Stimulated activated CD8-positive, alpha-beta memory T cell treated with anti-CD3 and anti-CD28 coated beads, Interleukin-7, amount 100 ng/mL, for 24 hours (primary cell): ENCODE data around the gene TMPRSS3.

ENCODE experiments used
- DNase-seq: peaks from one replicate; pipeline ENCODE4 v3.0.0-alpha.2; 2020; ENCODE audit warnings: low read depth

TMPRSS3 gene

GRCh38 chr21:42350318-42350910 is 45.4 kb downstream of the TMPRSS3 start:
- no peak for DNase-seq

GRCh38 chr21:42349420-42350317 is 46.2 kb downstream of the TMPRSS3 start:
- DNase-seq: no peak

GRCh38 chr21:42348762-42349161 is 47.1 kb downstream of the TMPRSS3 start:
- DNase-seq: no peak

GRCh38 chr21:42347601-42348327 is 48.1 kb downstream of the TMPRSS3 start:
- DNase-seq: no peak

DNA sequence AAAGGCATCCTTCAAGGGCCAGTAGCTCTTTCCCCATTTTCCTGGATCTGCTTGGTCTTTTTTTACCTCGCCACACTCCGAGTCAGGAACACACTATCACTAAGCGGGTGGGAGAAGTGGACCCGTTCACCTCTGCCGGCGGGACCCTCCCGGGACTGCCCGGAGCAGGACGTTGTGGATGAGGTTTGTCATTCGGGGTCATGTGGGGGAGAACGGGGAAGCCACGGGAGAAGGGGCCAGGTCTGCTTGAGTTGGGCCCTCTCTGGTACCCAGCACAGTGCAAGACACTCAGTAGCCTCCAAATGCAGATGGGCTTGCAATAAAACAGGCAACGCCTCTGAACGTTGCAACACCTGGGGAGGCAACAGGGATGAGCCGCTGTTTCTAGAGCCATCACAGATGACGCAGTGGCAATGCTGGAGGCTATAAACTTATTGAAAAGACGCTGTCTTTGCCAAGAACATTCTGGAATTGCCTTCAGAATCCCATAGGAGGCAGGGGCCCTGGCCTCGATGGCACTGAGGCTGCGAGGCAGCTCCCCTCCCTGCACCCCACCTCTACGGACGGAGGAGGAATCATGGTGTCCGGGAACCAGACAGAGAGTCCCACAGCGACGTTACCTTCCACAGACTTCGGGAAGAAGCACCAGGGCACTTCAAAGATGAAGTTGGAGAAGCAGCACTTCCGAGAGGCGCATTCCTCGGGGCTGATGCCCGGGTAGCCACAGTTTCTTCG is 48.8 kb downstream of the TMPRSS3 start:
- DNase-seq: no peak

GRCh38 chr21:42346441-42346840 is 49.4 kb downstream of the TMPRSS3 start:
- no peak for DNase-seq

- no peak for DNase-seq
These were observed 51.2 kb downstream of the TMPRSS3 start for GRCh38 chr21:42344631-42345030.

DNA sequence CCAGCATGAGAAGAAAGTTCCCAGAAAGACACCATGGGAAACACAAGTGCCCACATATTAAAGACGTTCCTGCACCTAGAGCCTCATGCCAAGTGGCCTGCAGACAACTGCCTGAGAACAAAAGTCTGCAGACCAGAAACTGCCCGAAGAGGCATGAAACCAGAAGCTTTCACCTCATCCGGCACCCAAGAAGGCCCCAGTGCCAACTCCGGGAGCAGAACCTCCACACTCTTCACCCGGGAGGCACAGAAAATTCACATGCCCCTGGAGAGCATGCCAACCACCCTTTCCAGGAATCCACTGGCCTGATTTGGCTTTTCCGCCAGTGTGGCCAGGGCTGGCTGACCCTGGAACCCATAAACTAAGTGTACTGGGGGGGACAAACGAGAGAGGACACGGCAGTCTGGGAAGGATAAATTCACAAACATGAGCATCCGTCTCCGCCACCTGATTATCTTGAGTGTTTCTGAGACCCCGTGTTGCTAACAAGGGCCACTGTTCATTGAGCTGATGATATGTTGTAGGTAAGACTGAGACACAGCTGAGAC is 51.8 kb downstream of the TMPRSS3 start:
- no peak for DNase-seq

- no peak for DNase-seq
These were observed 52.3 kb downstream of the TMPRSS3 start for GRCh38 chr21:42343556-42343955.

GRCh38 chr21:42343101-42343500 is 52.8 kb downstream of the TMPRSS3 start:
- DNase-seq: no peak

GRCh38 chr21:42341776-42342542 is 53.9 kb downstream of the TMPRSS3 start:
- no peak for DNase-seq

GRCh38 chr21:42340187-42341050 is 55.4 kb downstream of the TMPRSS3 start:
- no peak for DNase-seq

GRCh38 chr21:42338729-42339715 is 56.8 kb downstream of the TMPRSS3 start:
- DNase-seq: no peak

DNA sequence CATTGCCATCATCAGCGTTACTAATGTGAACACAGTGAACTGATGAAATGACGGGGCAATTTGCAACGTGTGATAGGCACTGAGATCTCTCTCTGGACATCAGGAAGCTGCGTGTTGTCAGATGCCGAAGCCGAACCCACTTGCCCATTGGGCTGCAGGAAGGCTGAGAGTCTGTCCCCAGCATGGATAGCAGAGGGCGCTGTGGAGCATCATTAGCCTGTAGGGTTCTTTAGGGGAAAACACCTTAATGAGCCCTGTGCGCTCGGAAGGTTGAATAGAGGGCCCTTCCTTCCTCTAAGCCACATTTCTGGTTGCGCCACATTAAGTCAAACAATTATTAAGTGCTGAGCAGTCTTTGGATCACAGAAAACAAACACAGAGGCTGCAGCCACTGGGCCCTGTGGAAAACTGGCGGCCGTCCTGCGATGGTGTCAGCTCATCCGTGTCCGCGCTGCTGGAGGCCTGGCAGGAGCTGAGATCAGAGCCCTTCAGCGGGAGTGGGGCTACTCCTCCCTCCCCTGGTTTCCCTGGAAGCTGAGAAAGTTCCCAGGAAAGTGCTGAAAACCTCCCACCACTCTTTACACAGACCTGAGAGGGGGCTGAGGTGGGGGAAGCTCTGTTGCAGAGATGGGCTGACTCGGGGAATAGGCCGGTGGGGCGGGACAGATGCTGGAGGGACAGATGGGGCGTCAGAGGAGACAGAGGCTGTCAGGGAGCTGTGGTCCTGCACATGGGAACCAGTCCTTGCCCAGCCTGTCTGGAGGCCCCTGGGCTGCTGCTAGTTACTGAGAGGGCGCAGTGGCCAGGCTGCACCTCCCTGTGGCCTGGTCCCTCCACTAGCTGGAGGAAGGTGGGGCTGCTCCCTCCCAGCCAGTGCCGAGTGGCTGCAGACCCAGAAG is 57.8 kb downstream of the TMPRSS3 start:
- DNase-seq: peak; percentile 72

DNA sequence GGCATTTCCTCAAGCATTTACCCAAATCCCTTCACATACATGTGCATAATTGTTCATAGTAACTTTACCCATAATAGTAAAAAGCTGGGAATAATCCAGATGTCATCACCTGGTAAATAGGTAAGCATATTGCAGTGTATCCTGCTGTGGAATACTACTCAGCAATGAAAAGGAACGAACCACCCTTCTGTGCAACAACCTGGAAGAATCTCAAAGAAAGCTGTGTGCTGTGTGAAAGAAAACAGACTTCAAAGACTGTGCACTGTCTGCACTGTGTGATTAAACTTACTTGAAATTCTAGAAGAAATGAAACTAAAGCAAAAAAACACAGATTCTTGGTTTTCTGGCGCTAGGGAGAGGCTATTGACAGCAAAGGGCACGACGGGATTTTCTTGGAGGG is 58.6 kb downstream of the TMPRSS3 start:
- no peak for DNase-seq

DNA sequence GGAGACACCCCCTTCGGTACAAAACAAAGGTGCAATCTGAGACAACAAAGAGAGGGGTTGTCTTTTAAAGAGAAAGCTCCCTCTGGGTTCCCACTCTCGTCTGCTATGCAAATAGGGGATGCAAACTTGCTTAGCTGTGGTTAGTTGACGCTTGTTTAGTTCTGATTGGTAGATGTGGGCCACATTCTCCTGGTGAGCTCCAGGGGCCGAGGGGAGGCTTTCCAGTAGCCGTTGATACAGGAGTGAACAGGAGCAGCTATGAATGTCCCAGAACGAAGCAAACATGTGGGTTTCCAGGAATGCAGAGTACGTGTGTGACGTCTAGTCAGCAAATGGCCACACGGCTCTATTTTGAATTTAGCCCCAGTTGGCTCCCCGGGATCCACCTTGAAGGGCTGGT is 59.8 kb downstream of the TMPRSS3 start:
- DNase-seq: no peak

GRCh38 chr21:42332557-42333317 is 63.1 kb downstream of the TMPRSS3 start:
- DNase-seq: no peak
